RWPE1 (cell line): Measurements from ENCODE around the gene RNPEPL1.

Experiments
- CTCF ChIA-PET: fragments of 350-600 bp; sonication (Branson Sonifier 250); formaldehyde crosslinking; extraction: SDS; loops from one replicate; lab custom pipeline; 2021; lab: Yijun Ruan, JAX
- POLR2A ChIA-PET: fragments of 400-600 bp; formaldehyde crosslinking; extraction: SDS; loops from one replicate; lab custom pipeline; 2020; ENCODE audit warnings: antibody characterized with exemption; ENCODE audit not compliant: low non-redundant PET; lab: Yijun Ruan, JAX
- DNase-seq: peaks from one replicate; pipeline ENCODE4 v3.0.0; 2012; ENCODE audit warnings: low spot score
- H3K27ac ChIP-seq: fragments of 450-650 bp; 2 replicates; pipeline ENCODE4 v1.5.1; 2017
- TF ChIP-seq, protein P1 (sequence below): fragments of 450-650 bp; conservative IDR thresholded peaks from 2 replicates; pipeline ENCODE4 v1.5.1; 2017; ENCODE audit warnings: low read depth, mild to moderate bottlenecking

The RNPEPL1 gene

DNA sequence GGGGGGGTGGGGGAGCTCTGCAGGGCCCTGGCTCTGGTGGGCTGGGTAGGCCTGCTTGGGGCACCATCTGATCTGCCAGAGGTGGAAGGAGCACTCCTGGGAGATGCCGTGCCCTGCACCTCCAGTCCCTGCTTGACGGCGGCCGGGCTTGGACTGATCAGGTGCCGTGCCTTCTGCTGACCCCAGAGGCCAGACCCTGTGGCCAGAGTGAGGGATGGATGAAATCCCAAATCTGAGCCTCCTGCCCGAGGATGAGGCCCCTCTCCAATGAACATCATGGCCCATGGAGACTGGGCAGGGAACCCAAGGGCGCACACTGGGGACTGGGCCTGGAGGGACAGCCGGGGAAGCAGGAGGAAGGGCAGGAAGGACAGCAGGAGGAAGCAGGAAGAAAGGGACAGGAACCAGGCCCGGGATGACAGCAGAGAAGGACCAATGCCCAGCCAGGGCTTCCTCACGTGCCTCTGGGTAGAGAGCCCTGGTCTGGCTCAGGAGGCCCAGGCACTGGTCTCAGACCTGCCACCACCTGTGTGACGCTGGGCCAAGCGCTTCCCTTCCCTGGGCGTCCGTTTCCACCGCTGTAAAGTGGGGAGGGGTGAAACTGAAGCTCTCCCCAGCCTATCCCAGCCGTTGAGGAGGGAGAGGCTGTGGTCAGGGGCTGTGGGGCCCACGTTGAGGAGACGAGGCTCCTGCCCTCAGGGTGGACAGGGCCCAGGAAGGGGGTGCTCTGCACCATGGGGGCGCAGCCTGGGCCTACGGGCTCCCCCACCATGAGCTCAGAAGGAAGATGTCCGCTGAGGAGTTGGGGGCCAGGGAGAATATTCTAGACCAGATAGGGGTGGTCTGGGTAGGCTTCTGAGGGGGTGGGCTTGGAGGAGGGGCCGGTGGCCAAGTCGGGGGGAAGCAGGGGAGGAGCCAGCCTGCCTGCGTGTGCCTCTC lies 56.0 kb downstream of the RNPEPL1 start:
- TF ChIP-seq, protein P1, sequence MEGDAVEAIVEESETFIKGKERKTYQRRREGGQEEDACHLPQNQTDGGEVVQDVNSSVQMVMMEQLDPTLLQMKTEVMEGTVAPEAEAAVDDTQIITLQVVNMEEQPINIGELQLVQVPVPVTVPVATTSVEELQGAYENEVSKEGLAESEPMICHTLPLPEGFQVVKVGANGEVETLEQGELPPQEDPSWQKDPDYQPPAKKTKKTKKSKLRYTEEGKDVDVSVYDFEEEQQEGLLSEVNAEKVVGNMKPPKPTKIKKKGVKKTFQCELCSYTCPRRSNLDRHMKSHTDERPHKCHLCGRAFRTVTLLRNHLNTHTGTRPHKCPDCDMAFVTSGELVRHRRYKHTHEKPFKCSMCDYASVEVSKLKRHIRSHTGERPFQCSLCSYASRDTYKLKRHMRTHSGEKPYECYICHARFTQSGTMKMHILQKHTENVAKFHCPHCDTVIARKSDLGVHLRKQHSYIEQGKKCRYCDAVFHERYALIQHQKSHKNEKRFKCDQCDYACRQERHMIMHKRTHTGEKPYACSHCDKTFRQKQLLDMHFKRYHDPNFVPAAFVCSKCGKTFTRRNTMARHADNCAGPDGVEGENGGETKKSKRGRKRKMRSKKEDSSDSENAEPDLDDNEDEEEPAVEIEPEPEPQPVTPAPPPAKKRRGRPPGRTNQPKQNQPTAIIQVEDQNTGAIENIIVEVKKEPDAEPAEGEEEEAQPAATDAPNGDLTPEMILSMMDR: no peak
- DNase-seq: no peak
- ChIA-PET CTCF (interaction anchor here (0.5 kb wide), 1 partner anchor 86 kb away, joined by 5 read pairs; no protein-coding TSS in a partner anchor), POLR2A (no interaction called here)
- no peak overlapping the region for H3K27ac ChIP-seq

DNA sequence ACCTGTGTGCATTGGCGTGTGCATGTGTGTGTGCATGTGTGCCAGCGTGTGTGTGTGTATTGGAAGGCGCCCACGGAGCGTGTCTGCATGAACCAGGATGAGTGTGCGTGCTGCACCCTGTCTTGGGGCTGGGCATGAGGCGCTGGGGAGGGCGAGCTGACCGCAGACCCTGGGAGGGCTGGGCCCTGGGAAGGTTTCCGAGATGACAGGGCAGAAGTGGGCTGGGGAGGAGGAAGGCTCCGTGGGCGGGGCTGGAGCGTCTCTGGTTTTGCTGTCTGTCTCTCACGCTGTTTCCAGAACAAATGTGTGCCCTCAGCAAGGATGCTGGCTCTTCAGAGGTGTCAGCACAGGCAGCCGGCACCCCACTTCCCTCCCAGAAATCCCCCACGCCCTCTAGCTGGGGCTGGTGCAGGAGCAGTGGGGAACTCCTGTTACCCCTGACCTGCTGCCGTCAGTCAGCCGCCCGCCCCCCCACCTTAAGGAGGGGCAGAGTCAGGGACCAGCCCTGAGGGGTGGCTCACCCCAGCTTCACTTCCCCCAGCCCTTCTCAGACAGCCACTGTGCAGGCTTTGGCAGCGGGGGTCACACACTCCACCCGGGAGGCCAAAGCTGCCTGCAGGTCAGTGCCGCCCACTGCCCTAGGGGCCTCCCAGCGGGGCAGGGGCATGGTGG lies 56.8 kb downstream of the RNPEPL1 start, which contains the start of gene GPR35:
GPR35 (plus strand) TSS at position 531 of the 672 bp plus-strand sequence. CDS start 4,473 bp downstream, outside the sequence.
- no peak for DNase-seq
- TF ChIP-seq, protein P1: no peak
- CTCF ChIA-PET: no interaction called here
- no peak within 1 kb of the TSS for H3K27ac ChIP-seq
- POLR2A ChIA-PET: no interaction called here

DNA sequence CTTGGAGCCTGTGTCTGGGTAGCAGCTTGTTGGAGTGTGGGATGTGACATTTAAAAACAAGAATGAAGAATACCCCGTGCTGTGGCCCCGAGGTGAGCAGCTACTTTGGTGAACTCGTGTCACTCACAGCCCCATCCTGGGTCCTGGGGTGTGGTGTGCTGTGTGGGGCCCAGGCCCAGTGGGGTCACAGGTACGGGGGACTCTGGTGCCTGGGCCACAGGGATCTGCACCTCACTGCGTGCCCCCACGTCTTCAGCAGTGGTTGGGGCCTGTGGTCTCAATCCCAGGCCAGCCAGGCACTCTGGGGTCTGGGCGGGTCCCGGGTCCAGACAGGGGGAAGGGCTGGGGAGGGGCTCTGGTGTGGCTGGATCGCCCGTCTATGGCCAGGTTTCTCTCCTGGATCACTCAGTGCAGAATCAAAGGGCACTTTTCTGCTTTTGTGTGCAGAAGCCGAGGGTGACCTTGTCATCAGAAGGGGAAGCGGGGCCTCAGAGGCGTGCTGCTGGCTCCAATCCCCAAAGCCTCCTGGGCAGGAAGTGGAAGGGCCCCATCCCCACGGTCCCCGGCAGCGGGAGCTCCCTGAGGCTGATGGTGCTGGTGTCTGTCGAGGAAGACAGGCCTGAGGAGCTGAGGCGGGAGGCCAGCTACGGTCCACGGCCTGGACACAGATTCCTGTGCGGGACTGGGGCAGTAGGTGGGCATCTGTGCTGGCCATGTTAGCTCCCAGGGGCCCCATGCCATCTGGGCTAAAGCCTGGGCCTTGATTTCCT lies 58.4 kb downstream of the RNPEPL1 start:
- POLR2A ChIA-PET: no interaction called here
- TF ChIP-seq, protein P1: no peak
- no peak for DNase-seq
- CTCF ChIA-PET: no interaction called here
- H3K27ac ChIP-seq: no peak overlapping the region

DNA sequence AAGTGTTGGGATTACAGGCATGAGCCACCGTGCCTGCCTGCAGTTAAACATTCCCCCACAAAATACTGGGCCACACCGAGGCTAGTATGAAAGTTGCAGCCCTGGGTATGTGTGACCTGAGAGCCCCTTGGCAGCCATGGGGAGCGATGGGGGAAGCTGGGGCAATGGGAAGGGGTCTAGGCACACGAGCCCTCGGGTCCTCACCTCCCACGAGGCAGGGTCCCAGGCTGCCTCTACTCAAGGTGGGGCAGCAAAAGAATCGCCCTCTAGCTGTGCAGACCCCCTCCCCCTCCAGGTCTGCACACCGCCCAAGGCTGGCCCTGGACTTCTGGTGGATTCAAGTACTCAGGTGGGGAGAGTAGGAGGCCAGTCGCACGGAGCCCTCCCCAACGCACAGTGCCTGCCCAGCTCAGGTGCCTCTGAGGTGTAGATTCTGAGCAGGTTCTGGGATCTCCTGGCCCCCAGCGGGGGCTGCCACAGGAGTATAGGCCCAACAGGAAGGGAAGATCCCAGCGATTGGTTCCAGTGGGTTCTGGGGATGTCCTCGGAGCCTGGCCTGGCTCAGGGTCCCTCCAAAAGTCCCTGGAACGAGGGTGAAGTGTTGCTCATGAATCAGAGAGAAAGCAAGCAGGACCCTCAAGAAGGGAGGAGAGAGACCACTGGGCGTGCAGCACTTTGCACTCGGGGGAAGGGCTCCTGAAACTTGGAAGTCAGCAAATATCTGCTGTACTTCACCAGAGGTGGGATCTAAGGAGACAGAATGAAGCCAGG lies 59.6 kb downstream of the RNPEPL1 start:
- ChIA-PET POLR2A (no interaction called here), CTCF (interaction anchor here (0.7 kb wide), 1 partner anchor 1285 kb away, joined by 3 read pairs; no protein-coding TSS in a partner anchor)
- H3K27ac ChIP-seq: no peak overlapping the region
- no peak for DNase-seq
- TF ChIP-seq, protein P1: no peak

DNA sequence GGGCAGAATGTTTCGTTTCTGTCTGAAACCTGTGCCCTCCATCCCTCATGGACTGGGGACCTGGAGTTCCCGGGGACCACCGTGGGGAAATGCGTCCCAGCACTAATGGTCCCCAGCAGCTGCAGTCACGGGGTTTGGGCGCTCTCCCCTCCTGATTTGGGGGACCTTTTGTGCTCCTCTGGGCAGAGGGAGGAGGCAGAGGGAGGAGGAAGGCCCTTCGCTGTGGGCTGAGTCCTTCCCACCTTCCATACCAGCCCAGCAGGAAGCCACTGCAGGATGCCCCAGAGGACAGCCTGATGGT lies 60.2 kb downstream of the RNPEPL1 start:
- DNase-seq: no peak
- POLR2A ChIA-PET: no interaction called here
- TF ChIP-seq, protein P1: no peak
- CTCF ChIA-PET: no interaction called here
- no peak overlapping the region for H3K27ac ChIP-seq
